Activated T-cell treated with anti-CD3 and anti-CD28 coated beads, Interleukin-2, amount 50 U/mL, for 1 hour (primary cell): ENCODE measurements around the gene CHRD.
A peak's percentile ranks its signal among the peaks of the same experiment; 100 is the strongest.

Experiments used
- DNase-seq: peaks from one replicate; pipeline ENCODE4 v3.0.0-alpha.2; 2020

The CHRD gene

GRCh38 chr3:184361932-184362667 lies 17.8 kb upstream of the CHRD start:
- peak; percentile 52 for DNase-seq

GRCh38 chr3:184362668-184363546 lies 16.9 kb upstream of the CHRD start:
- DNase-seq: peak; percentile 88

GRCh38 chr3:184366619-184367289 lies 13.1 kb upstream of the CHRD start:
- no peak for DNase-seq

- no peak for DNase-seq
Measured at GRCh38 chr3:184368116-184368515, 11.7 kb upstream of the CHRD start.

DNA sequence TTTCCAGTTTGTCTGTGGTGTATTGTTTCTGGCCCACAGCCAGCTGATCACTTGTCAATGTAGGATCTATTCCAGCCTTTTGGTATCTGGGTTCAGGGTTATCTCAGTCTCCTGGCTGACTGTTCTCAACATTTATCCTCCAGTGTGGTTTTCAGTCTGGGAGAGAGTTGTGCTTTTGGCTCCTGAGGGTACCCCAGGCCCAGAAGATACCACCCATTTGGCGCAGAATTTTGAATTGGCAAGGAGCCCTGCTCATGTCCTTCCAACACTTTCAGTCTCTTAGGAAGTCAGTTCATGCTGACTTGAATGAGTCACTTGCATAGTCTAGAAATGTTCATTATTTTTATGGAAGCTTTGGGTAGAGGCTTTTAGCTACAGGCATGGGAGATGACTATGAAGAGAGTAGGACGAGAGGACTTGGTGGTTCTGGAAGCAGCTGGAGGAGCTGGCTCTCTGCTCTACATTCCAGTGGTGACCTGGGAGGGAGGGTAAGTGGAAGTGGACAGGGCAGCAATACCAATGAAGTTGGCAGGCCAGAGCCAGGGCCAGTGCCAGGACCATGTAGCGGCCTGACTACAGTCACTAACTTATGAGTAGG lies 11.2 kb upstream of the CHRD start:
- DNase-seq: no peak

- peak; percentile 63 for DNase-seq
Measured at GRCh38 chr3:184371570-184372018, 8.3 kb upstream of the CHRD start.

DNA sequence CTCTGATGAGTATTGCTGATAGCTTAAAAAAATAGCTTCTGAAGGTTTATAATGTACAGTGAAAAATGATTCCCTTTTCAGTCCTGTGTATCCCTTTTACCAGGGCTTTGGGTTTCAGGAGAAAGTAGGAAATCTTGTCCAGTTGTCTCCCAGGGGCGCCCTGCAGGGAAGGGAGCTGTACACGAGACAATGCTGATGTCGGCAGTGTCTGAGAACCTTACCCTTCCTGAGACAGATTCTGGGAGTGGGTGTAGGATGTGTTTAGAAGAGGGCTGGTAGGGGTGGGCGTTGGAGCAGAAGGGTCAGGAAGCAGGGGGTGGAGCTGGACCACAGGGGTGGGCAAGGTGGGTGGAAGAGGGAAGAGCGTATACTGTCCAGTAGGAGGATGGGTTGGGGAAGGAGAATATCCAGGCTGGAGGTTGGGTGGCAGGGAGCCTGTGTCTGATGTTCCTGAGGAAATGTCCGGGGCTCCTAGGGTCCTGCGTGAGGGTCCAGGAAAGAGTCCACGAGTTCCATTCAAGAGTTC lies 7.5 kb upstream of the CHRD start:
- DNase-seq: no peak

DNA sequence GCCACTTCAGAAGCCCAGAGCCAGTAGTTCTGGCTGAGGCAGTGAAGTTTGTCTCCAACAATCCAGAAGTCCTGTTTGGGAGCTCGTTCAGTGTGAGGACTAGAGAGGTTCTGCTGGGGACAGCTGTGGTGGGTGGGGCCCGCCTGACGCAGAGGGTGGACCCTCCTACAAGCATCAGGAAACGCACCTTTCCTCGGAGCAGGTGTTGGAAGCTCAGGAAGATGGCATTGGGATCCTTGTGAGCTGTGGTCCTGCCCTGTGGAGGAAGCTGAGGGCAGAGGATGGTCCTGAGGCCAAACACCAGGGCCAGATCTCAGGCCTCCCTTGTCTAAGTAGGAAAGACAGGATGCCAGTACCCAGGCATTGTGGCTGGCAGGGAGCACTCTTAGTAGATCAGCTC lies 6.9 kb upstream of the CHRD start:
- DNase-seq: no peak

DNA sequence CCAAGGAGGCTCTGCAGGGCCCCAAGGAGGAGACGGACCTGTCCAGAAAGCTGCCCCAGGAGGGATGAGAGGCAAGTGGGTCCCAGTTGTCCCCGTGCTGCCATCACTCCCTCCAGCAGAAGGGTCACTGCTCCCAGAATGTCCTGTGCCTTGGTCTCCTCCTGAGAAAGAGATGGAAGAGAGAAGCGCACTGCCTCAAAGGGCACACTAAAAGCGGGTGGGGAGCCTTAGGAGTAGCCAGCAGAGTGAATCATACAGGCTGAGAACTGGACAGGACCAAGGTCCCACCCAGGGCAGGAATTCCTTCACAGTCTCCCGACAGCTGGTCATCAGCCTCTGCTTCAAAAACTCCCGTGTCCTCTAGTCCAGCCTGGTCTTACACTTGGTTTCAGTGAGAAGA lies 6.4 kb upstream of the CHRD start:
- DNase-seq: no peak

- no peak for DNase-seq
Measured at GRCh38 chr3:184375747-184376461, 4.0 kb upstream of the CHRD start.

- DNase-seq: no peak
Measured at GRCh38 chr3:184377374-184377773, 2.5 kb upstream of the CHRD start.

- no peak for DNase-seq
Measured at GRCh38 chr3:184377882-184378445, 1.9 kb upstream of the CHRD start, which contains the start of gene THPO. TSS of gene THPO (minus strand) at chr3:184378207. CDS start at chr3:184376259, 1,948 bp downstream.

GRCh38 chr3:184378651-184379357 lies 1.1 kb upstream of the CHRD start:
- no peak for DNase-seq

DNA sequence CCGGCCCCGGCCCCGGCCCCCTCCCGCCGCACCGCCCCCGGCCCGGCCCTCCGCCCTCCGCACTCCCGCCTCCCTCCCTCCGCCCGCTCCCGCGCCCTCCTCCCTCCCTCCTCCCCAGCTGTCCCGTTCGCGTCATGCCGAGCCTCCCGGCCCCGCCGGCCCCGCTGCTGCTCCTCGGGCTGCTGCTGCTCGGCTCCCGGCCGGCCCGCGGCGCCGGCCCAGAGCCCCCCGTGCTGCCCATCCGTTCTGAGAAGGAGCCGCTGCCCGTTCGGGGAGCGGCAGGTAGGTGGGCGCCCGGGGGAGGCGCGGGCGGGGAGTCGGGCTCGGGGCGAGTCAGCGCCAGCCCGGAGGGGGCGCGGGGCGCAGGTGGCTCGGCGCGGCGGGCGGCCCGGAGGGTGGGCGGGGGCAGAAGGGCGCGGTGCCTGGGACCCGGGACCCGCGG lies 352 bp downstream of the CHRD start:
- DNase-seq: peak; percentile 44

DNA sequence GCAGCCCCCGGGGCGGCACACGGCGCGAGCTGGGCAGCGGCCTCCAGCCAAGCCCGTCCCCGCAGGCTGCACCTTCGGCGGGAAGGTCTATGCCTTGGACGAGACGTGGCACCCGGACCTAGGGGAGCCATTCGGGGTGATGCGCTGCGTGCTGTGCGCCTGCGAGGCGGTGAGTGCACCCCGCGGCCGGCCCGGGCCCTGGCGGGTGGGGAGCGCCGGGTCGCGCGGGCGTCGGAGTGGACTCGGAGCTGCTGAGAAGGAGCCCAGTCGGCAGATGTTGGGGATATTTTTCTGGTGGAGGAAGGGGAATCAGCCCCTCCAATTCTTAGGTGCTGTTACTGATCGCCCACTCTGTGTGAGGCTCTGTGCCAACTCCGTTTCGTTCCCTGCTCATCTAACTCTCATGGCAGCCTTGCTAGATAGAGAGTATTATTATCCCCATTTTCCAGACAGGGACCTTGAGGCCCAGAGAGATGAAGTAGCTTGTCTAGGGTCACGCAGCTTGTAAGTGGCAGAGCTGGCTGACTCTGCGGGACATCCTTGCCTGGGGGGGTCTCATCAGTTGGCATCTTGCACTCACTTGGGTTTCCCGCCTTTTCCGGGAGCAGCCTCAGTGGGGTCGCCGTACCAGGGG lies 890 bp downstream of the CHRD start:
- peak; percentile 43 for DNase-seq

DNA sequence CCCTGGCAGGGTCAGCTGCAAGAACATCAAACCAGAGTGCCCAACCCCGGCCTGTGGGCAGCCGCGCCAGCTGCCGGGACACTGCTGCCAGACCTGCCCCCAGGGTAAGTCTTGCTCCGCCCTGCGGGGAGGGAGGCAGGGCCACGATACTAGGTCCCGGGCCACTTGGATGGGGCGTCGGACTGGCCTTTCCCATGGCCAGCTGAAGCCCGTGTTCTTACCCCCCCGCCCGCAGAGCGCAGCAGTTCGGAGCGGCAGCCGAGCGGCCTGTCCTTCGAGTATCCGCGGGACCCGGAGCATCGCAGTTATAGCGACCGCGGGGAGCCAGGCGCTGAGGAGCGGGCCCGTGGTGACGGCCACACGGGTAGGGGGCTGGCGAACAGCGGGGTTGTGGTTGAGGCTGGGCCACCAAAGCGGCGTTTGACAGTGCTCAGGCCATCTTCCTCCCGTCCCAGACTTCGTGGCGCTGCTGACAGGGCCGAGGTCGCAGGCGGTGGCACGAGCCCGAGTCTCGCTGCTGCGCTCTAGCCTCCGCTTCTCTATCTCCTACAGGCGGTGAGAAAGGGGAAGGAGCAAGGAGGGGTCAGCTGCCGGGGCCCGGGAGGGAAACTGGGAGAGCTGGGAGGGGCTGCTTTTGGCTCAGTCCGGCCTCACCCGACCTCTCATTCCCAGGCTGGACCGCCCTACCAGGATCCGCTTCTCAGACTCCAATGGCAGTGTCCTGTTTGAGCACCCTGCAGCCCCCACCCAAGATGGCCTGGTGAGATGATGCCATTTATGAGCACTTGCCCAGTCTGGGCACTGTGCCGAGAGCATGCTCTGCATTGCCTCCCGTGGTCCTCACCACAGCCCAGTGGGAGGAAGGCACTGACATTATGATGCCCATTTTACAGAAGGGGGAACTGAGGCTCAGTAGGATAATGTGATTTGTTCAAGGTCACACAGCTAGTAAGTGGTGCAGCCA lies 1.7 kb downstream of the CHRD start:
- no peak for DNase-seq

GRCh38 chr3:184382326-184383032 lies 2.6 kb downstream of the CHRD start:
- no peak for DNase-seq

- DNase-seq: no peak
Measured at GRCh38 chr3:184383033-184383740, 3.3 kb downstream of the CHRD start.
